H9 (cell line): ENCODE measurements around the gene BIRC5. TPM values are rescaled to one million over a fixed set of nuclear protein-coding genes. Genes with fewer than 3 reads are reported as not detected.

Experiments used
- DNase-seq: peaks from one replicate; pipeline ENCODE4 v3.0.0-alpha.2; 2017
- H2AFZ ChIP-seq: one replicate; pipeline ENCODE4 v1.6.1; 2013; ENCODE audit warnings: mild to moderate bottlenecking, low read length, control low read depth, moderate library complexity
- H2AK5ac ChIP-seq: 2 replicates; pipeline ENCODE4 v1.6.1; 2013; ENCODE audit warnings: low read length, control low read depth, mixed read lengths; ENCODE audit not compliant: insufficient read length
- H2BK120ac ChIP-seq: one replicate; pipeline ENCODE4 v1.6.1; 2013; ENCODE audit warnings: low read depth, mild to moderate bottlenecking, low read length, control low read depth, inconsistent platforms; ENCODE audit not compliant: poor library complexity, severe bottlenecking
- H2BK12ac ChIP-seq: 2 replicates; pipeline ENCODE4 v1.6.1; 2013; ENCODE audit warnings: low read length, control low read depth, mixed read lengths, low read depth; ENCODE audit not compliant: insufficient read length
- H2BK15ac ChIP-seq: 2 replicates; pipeline ENCODE4 v1.6.1; 2013; ENCODE audit warnings: low read depth, low read length, control low read depth
- H2BK20ac ChIP-seq: one replicate; pipeline ENCODE4 v1.6.1; 2013; ENCODE audit warnings: low read depth, mild to moderate bottlenecking, low read length, control low read depth, inconsistent platforms; ENCODE audit not compliant: poor library complexity, severe bottlenecking
- H2BK5ac ChIP-seq: 2 replicates; pipeline ENCODE4 v1.6.1; 2013; ENCODE audit warnings: low read length, control low read depth, mixed read lengths; ENCODE audit not compliant: insufficient read length
- H3K14ac ChIP-seq: 2 replicates; pipeline ENCODE4 v1.6.1; 2013; ENCODE audit warnings: low read length, control low read depth; ENCODE audit not compliant: insufficient read depth
- H3K18ac ChIP-seq: 2 replicates; pipeline ENCODE4 v1.6.1; 2013; ENCODE audit warnings: low read depth, mild to moderate bottlenecking, mixed read lengths, low read length, control low read depth; ENCODE audit not compliant: insufficient read length
- H3K23ac ChIP-seq: 2 replicates; pipeline ENCODE4 v1.6.1; 2013; ENCODE audit warnings: low read length, control low read depth, mixed read lengths, low read depth; ENCODE audit not compliant: insufficient read length
- H3K23me2 ChIP-seq: 2 replicates; pipeline ENCODE4 v1.6.1; 2013; ENCODE audit warnings: low read depth, mild to moderate bottlenecking, mixed read lengths, low read length, control low read depth; ENCODE audit not compliant: insufficient read length, poor library complexity, severe bottlenecking
- H3K27ac ChIP-seq: 2 replicates; pipeline ENCODE4 v1.5.1; 2013; ENCODE audit warnings: low read length, control low read depth, mixed read lengths, low read depth; ENCODE audit not compliant: insufficient read length
- H3K27me3 ChIP-seq: 2 replicates; pipeline ENCODE4 v1.6.1; 2013; ENCODE audit warnings: low read length, control low read depth, inconsistent platforms; ENCODE audit not compliant: insufficient read depth
- H3K4ac ChIP-seq: 2 replicates; pipeline ENCODE4 v1.6.1; 2013; ENCODE audit warnings: low read depth, mild to moderate bottlenecking, control low read depth, inconsistent platforms, low read length, moderate library complexity
- H3K4me1 ChIP-seq: 2 replicates; pipeline ENCODE4 v1.6.1; 2013; ENCODE audit warnings: low read length, control low read depth, inconsistent platforms; ENCODE audit not compliant: insufficient read depth
- H3K4me2 ChIP-seq: 2 replicates; pipeline ENCODE4 v1.6.1; 2013; ENCODE audit warnings: low read length, control low read depth, mixed read lengths; ENCODE audit not compliant: insufficient read length, insufficient read depth
- H3K56ac ChIP-seq: 2 replicates; pipeline ENCODE4 v1.6.1; 2013; ENCODE audit warnings: low read depth, mild to moderate bottlenecking, mixed read lengths, low read length, control low read depth; ENCODE audit not compliant: insufficient read length
- H3K79me1 ChIP-seq: 2 replicates; pipeline ENCODE4 v1.6.1; 2013; ENCODE audit warnings: low read depth, mild to moderate bottlenecking, moderate library complexity, low read length, control low read depth, inconsistent platforms; ENCODE audit not compliant: insufficient read depth, poor library complexity, severe bottlenecking
- H3K79me2 ChIP-seq: 2 replicates; pipeline ENCODE4 v1.6.1; 2013; ENCODE audit warnings: low read length, control low read depth, inconsistent platforms; ENCODE audit not compliant: insufficient read depth
- H3K9ac ChIP-seq: 2 replicates; pipeline ENCODE4 v1.6.1; 2013; ENCODE audit warnings: low read length, control low read depth, mixed read lengths; ENCODE audit not compliant: insufficient read length; ENCODE audit errors: extremely low read depth
- H3K9me3 ChIP-seq: one replicate; pipeline ENCODE4 v1.6.1; 2013; ENCODE audit warnings: low read depth, low read length, inconsistent platforms; ENCODE audit not compliant: control insufficient read depth
- H3T11ph ChIP-seq: one replicate; pipeline ENCODE4 v1.6.1; 2013; ENCODE audit warnings: mild to moderate bottlenecking, low read length, control low read depth, inconsistent platforms
- H4K20me1 ChIP-seq: one replicate; pipeline ENCODE4 v1.6.1; 2013; ENCODE audit not compliant: control insufficient read depth, insufficient read length, insufficient read depth
- H4K5ac ChIP-seq: 2 replicates; pipeline ENCODE4 v1.6.1; 2013; ENCODE audit warnings: low read depth, mild to moderate bottlenecking, mixed read lengths, low read length, control low read depth; ENCODE audit not compliant: insufficient read length
- H4K8ac ChIP-seq: replicated peaks from 2 replicates; pipeline ENCODE4 v1.6.1; 2013; ENCODE audit warnings: low read length, control low read depth, mixed read lengths, low read depth; ENCODE audit not compliant: insufficient read length
- H4K91ac ChIP-seq: 2 replicates; pipeline ENCODE4 v1.6.1; 2013; ENCODE audit warnings: low read depth, mild to moderate bottlenecking, moderate library complexity, mixed read lengths, low read length, control low read depth; ENCODE audit not compliant: insufficient read length
- H3K27ac Mint-ChIP-seq, 3 experiments: 2 replicates in 2 of 3; 3 replicates in 1 of 3; pipeline ENCODE4 v1.8.0; 2020 to 2021; ENCODE audit warnings: mixed read lengths in 3 of 3, mild to moderate bottlenecking in 1 of 3, moderate library complexity in 1 of 3
- H3K27me3 Mint-ChIP-seq: 2 replicates; pipeline ENCODE4 v1.8.0; 2021; ENCODE audit warnings: low read depth, mild to moderate bottlenecking, moderate library complexity, mixed read lengths
- H3K36me3 Mint-ChIP-seq, 3 experiments: 2 replicates in 2 of 3; 3 replicates in 1 of 3; pipeline ENCODE4 v1.8.0; 2020 to 2021; ENCODE audit warnings: low read depth in 3 of 3, mixed read lengths in 3 of 3; ENCODE audit not compliant: insufficient read depth in 1 of 3
- H3K4me1 Mint-ChIP-seq, 2 experiments: 2 replicates each; pipeline ENCODE4 v1.8.0; 2020; ENCODE audit warnings: mixed read lengths in 2 of 2
- H3K4me3 Mint-ChIP-seq, 2 experiments: 2 replicates in 1 of 2; 3 replicates in 1 of 2; pipeline ENCODE4 v1.8.0; 2020 to 2021; ENCODE audit warnings: mild to moderate bottlenecking in 2 of 2, mixed read lengths in 2 of 2, moderate library complexity in 1 of 2
- H3K9me3 Mint-ChIP-seq, 2 experiments: 2 replicates in 1 of 2; 3 replicates in 1 of 2; pipeline ENCODE4 v1.8.0; 2020; ENCODE audit warnings: mild to moderate bottlenecking in 2 of 2, mixed read lengths in 2 of 2, moderate library complexity in 1 of 2
- WGBS: extraction: QIAGEN DNeasy Blood & Tissue Kit; methylation state at CpG from one replicate; pipeline ENCODE4 v1.1.7; 2013; ENCODE audit warnings: missing lambda C conversion rate, low lambda C conversion rate, mixed read lengths; ENCODE audit not compliant: insufficient read length; ENCODE audit errors: extremely low coverage; 5-methylcytosine and 5-hydroxymethylcytosine counted together
- total RNA-seq: library from RNA; stranded (reverse); gene quantifications from 2 replicates; pipeline ENCODE4 v1.2.1, GENCODE V29; 2021
- TF ChIP-seq, protein P1 (sequence below): fragments of 200-600 bp; sonication (generic); conservative IDR thresholded peaks from 3 replicates; pipeline ENCODE4 v1.8.0; 2021; ENCODE audit warnings: antibody characterized with exemption, mild to moderate bottlenecking

The BIRC5 gene
- total RNA-seq, 1 experiment from 2014 or later: 97.8 TPM

DNA sequence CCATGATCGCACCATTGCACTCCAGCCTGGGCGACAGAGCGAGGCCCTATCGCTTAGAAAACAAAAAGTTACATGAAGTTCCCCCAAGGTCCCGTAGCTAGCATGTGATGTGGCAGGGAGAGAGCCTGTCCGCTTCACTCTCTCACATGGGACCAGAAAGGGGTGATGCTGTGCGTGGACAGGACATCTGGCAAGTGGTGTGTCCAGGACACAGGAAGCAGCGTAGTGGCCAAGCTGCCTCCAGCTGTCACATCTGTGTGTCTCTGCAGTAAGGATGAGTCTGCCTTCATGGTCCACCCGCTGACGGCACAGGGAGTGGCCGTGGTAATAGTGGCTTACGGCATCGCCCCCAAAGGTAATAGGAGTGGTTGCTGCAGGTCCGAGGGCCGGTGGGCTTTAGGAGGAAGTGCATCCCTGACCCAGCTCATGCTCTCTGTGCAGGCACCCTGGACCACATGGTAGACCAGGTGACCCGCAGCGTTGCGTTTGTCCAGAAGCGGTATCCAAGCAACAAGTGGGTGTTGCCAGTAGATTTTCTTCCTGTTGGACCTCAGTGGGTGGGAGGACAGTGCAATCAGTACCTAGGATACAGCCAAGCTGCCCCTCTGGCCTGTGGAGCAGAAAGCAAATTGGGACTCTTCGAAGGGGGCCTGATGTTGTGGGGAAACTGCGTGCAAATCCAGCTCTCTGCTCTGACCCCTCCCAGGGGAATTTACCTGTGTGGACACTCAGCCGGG is 9.5 kb upstream of the BIRC5 start:
- Histone ChIP-seq H2BK20ac (no peak overlapping the region), H2AFZ (no peak overlapping the region), H4K20me1 (no peaks in the 10 kb centered on the region), H3K14ac (no peak overlapping the region), H3K79me1 (no peaks in the 10 kb centered on the region), H4K8ac (no peak overlapping the region), H3K4me1 (no peaks in the 10 kb centered on the region), H2BK15ac (no peak overlapping the region), H3K18ac (no peak overlapping the region), H3K79me2 (no peaks in the 10 kb centered on the region; the same call in 1 of the 2 replicates), H2AK5ac (no peak overlapping the region), H2BK12ac (no peak overlapping the region), H2BK5ac (no peak overlapping the region), H3K4ac (no peak overlapping the region), H3K9me3 (no peaks in the 10 kb centered on the region), H4K5ac (no peak overlapping the region), H3K27ac (no peak overlapping the region), H3K9ac (no peak overlapping the region), H3K56ac (no peak overlapping the region), H3T11ph (no peak overlapping the region), H2BK120ac (no peak overlapping the region), H3K4me2 (no peak overlapping the region), H4K91ac (no peak overlapping the region), H3K23me2 (no peaks in the 10 kb centered on the region), H3K27me3 (no peaks in the 10 kb centered on the region), H3K23ac (no peak overlapping the region)
- TF ChIP-seq, protein P1, sequence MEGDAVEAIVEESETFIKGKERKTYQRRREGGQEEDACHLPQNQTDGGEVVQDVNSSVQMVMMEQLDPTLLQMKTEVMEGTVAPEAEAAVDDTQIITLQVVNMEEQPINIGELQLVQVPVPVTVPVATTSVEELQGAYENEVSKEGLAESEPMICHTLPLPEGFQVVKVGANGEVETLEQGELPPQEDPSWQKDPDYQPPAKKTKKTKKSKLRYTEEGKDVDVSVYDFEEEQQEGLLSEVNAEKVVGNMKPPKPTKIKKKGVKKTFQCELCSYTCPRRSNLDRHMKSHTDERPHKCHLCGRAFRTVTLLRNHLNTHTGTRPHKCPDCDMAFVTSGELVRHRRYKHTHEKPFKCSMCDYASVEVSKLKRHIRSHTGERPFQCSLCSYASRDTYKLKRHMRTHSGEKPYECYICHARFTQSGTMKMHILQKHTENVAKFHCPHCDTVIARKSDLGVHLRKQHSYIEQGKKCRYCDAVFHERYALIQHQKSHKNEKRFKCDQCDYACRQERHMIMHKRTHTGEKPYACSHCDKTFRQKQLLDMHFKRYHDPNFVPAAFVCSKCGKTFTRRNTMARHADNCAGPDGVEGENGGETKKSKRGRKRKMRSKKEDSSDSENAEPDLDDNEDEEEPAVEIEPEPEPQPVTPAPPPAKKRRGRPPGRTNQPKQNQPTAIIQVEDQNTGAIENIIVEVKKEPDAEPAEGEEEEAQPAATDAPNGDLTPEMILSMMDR: no peak
- no peak for DNase-seq
- no peak overlapping the region for H3K4me3 Mint-ChIP-seq
- H3K27me3 Mint-ChIP-seq: no peaks in the 10 kb centered on the region
- WGBS: no CpG with 5 or more reads among the region's 22 CpGs
- peaks cover 0 to 2% of the 10 kb centered on the region in 2 experiments; a peak in 1 of 5 replicates for H3K9me3 Mint-ChIP-seq
- no peaks in the 10 kb centered on the region for H3K4me1 Mint-ChIP-seq
- peaks cover 9 to 46% (median 28%) of the 10 kb centered on the region in 3 experiments; a peak in 6 of 7 replicates for H3K36me3 Mint-ChIP-seq
- H3K27ac Mint-ChIP-seq: peak overlapping the region in 1 of 3 experiments; percentile 65; a peak in 1 of 7 replicates
